Measurements from ENCODE around the gene MAP3K3. TPM values are rescaled to one million over a fixed set of nuclear protein-coding genes. Genes with fewer than 3 reads are reported as not detected.

The MAP3K3 gene
- total and polyA plus RNA-seq, 2 experiments from 2014 or later = 6.1 to 24.6 TPM

GRCh38 chr17:63705657-63706056, 83.4 kb downstream of the MAP3K3 start:
- peaks cover 50% of the 10 kb centered on the region for H3K36me3 Mint-ChIP-seq (ENCODE audit: low read depth)
- Histone ChIP-seq H3K27me3 (ENCODE audit: insufficient read depth) (no peaks in the 10 kb centered on the region; the same call in 1 of the 2 replicates), H3K4me1 (ENCODE audit: insufficient read depth) (peaks cover 15% of the 10 kb centered on the region), H3K27ac (ENCODE audit: low read depth) (no peak overlapping the region), H3K79me2 (replicated peaks; ENCODE audit: insufficient read depth) (peaks cover 6% of the 10 kb centered on the region; the same call in 1 of the 2 replicates), H4K20me1 (replicated peaks; ENCODE audit: insufficient read depth) (no peaks in the 10 kb centered on the region; the same call in 1 of the 2 replicates), H3K9me2 (ENCODE audit: insufficient read depth) (no peaks in the 10 kb centered on the region), H3K4me2 (no peak overlapping the region), H3K36me3 (ENCODE audit: insufficient read depth) (no peaks in the 10 kb centered on the region; the same call in 1 of the 2 replicates), H3K4me3 (no peak overlapping the region), H2AFZ (no peak overlapping the region), H3F3A (replicated peaks; ENCODE audit: low read depth) (no peaks in the 10 kb centered on the region)
- no peak overlapping the region for H3K4me3 Mint-ChIP-seq
- ATAC-seq (no peak), DNase-seq (ENCODE audit: low spot score) (no peak)
- peaks cover 19% of the 10 kb centered on the region for H3K27me3 Mint-ChIP-seq (ENCODE audit: insufficient read depth, low read depth, poor library complexity)
- no peak for TF ChIP-seq ZNF462 (CRISPR knock-in tag; IDR thresholded peaks at IDR 0.05)
- no peak for TF ChIP-seq ETS1 (IDR thresholded peaks at IDR 0.05)
- TF ChIP-seq CTCF (conservative IDR thresholded peaks at IDR 0.05; ENCODE audit: low read depth in 2 of 2) = no peak
- TF ChIP-seq JUNB (IDR thresholded peaks at IDR 0.05; ENCODE audit: unreplicated experiment) = no peak
- TF ChIP-seq CREB1 (CRISPR knock-in tag; IDR thresholded peaks at IDR 0.05; ENCODE audit: low read depth) = no peak
- no peak for TF ChIP-seq ZNF331 (CRISPR knock-in tag; IDR thresholded peaks at IDR 0.05; ENCODE audit: low read depth)
- TF ChIP-seq REST (IDR thresholded peaks at IDR 0.05; ENCODE audit: unreplicated experiment) = no peak
- no peak for TF ChIP-seq EZH2phosphoT487 (IDR thresholded peaks at IDR 0.05; ENCODE audit: unreplicated experiment)
- no peak overlapping the region for H3K27ac Mint-ChIP-seq
- H3K4me1 Mint-ChIP-seq = peaks cover 28% of the 10 kb centered on the region
- H3K9me3 Mint-ChIP-seq = no peaks in the 10 kb centered on the region
